ENCODE results near the gene ASTN2.

Gene ASTN2

DNA sequence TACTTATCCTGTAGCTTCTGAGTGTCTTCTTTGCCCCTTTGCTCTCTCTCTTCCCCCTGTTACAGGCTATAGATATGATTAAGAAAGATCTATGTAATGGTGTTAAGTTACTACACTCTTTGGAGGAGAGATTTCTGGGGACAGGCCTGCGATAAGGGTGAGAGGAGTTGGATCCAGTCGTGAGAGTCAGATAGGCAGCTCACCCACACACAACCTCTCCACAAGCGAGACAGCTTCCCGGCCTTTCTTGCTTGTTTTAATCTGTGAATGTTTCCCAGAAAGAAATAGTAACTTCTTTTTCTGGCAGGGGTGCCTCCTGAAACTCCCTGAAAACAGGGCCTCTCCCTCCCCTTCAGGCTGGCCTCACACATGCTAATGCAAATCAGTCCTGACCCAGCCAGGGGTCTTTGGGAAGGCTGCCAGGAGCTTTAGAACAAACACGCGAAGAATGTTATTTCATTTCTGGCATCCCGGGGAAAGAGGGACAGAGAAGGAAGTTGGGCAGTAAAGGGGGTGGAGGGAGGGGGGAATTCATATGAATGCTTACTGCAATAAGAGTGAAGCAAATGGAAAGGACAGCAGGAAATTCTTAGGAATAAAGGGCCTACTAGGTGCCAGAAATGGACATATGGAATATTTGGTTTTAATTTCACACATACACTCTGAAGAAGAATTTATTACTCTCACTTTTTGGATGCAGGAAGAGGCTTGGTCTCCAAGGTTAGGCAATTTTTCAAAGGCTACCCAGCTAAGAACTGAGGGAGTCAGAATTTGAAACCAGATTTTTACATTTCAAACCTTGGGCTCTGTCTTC lies 943.6 kb downstream of the ASTN2 start:
- peak overlapping the region; percentile 37 for H3K27ac ChIP-seq
- H3K36me3 ChIP-seq (replicated peaks), result no peaks in the 10 kb centered on the region
- no peak overlapping the region for H3K4me3 ChIP-seq (ENCODE audit: low read depth, low read length)
- TF ChIP-seq, protein P1, sequence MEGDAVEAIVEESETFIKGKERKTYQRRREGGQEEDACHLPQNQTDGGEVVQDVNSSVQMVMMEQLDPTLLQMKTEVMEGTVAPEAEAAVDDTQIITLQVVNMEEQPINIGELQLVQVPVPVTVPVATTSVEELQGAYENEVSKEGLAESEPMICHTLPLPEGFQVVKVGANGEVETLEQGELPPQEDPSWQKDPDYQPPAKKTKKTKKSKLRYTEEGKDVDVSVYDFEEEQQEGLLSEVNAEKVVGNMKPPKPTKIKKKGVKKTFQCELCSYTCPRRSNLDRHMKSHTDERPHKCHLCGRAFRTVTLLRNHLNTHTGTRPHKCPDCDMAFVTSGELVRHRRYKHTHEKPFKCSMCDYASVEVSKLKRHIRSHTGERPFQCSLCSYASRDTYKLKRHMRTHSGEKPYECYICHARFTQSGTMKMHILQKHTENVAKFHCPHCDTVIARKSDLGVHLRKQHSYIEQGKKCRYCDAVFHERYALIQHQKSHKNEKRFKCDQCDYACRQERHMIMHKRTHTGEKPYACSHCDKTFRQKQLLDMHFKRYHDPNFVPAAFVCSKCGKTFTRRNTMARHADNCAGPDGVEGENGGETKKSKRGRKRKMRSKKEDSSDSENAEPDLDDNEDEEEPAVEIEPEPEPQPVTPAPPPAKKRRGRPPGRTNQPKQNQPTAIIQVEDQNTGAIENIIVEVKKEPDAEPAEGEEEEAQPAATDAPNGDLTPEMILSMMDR (IDR thresholded peaks at IDR 0.05; ENCODE audit: low read depth, low read length, missing control alignments), result no peak
- H3K27me3 ChIP-seq (replicated peaks), result no peaks in the 10 kb centered on the region
- in situ Hi-C loops (cut with HindIII; ENCODE audit: low pct_ligation_motif_present, low sequenced_read_pairs), result no loop called here
- DNase-seq, result peak; percentile 67

DNA sequence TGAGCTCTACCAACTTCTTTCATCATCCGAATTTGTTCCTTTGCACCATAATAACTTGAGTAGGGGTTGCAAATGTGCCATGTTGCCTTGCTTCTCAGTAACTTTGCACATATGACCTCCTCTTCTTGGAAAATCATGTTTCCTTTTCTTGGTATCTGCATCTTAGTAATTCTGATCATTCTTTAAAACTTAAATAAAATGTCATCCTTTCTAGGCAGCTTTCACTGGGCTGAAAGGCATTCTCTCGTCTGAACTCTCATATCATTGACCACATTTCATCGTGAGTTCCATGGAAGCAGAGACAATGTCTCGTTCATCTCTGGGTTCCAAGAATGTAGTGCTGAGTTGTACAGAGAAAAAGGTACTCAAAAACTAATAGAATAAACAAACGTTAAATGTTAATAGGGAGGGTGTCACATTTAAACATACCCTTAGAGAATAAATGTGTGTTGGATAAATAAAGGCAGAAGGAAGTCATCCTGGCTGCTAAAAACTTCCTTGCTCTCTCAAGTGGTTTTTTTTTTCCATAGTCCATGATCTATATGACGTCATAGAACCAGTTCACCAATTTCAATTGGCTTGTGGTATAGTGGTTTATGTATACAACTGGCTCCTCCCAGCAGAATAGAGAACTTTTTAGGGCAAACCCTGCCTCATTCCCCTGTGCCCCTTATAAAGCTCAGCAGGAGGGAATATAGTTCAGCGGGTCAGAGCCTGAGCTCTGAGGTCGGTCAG lies 945.9 kb downstream of the ASTN2 start:
- TF ChIP-seq, protein P1 (IDR thresholded peaks at IDR 0.05; ENCODE audit: low read depth, low read length, missing control alignments), result no peak
- Histone ChIP-seq H3K36me3 (replicated peaks) (no peaks in the 10 kb centered on the region), H3K27me3 (replicated peaks) (no peaks in the 10 kb centered on the region), H3K27ac (no peak overlapping the region), H3K4me3 (ENCODE audit: low read depth, low read length) (no peak overlapping the region)
- no peak for DNase-seq
- in situ Hi-C loops (cut with HindIII; ENCODE audit: low pct_ligation_motif_present, low sequenced_read_pairs), result no loop called here

DNA sequence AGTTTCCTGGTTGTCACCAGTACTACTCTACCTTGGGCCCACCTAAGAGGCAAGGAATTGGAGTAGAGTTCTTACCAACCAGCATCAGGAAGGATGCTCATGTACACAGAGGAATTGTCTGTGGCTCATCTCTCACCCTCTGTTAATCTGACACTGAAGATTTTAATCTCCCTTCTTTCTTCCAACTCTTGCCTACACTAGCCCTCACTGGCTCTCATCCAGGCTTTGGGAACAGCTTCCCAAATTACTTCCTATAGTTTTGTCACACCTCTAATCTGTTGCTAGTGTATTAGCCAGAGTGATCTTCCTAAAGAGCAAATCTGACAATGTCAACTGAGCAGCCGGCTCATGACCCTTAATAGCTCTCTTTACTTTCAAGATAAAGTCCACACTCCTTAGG lies 946.5 kb downstream of the ASTN2 start:
- H3K36me3 ChIP-seq (replicated peaks), result no peaks in the 10 kb centered on the region
- H3K27ac ChIP-seq, result no peak overlapping the region
- H3K4me3 ChIP-seq (ENCODE audit: low read depth, low read length), result no peak overlapping the region
- no peak for DNase-seq
- H3K27me3 ChIP-seq (replicated peaks), result no peaks in the 10 kb centered on the region
- in situ Hi-C loops (cut with HindIII; ENCODE audit: low pct_ligation_motif_present, low sequenced_read_pairs), result no loop called here
- TF ChIP-seq, protein P1 (IDR thresholded peaks at IDR 0.05; ENCODE audit: low read depth, low read length, missing control alignments), result no peak

- TF ChIP-seq, protein P1 (IDR thresholded peaks at IDR 0.05; ENCODE audit: low read depth, low read length, missing control alignments), result no peak
- in situ Hi-C loops (cut with HindIII; ENCODE audit: low pct_ligation_motif_present, low sequenced_read_pairs), result no loop called here
- Histone ChIP-seq H3K27ac (no peak overlapping the region), H3K4me3 (ENCODE audit: low read depth, low read length) (no peak overlapping the region), H3K27me3 (replicated peaks) (no peaks in the 10 kb centered on the region), H3K36me3 (replicated peaks) (no peaks in the 10 kb centered on the region)
- peak; percentile 34 for DNase-seq
These were observed 947.0 kb downstream of the ASTN2 start for GRCh38 chr9:116467740-116468351.

GRCh38 chr9:116466271-116467235 lies 948.3 kb downstream of the ASTN2 start:
- no peaks in the 10 kb centered on the region for H3K36me3 ChIP-seq (replicated peaks)
- no peak overlapping the region for H3K27ac ChIP-seq
- H3K27me3 ChIP-seq (replicated peaks), result no peaks in the 10 kb centered on the region
- in situ Hi-C loops (cut with HindIII; ENCODE audit: low pct_ligation_motif_present, low sequenced_read_pairs), result no loop called here
- TF ChIP-seq, protein P1 (IDR thresholded peaks at IDR 0.05; ENCODE audit: low read depth, low read length, missing control alignments), result no peak
- DNase-seq, result no peak
- H3K4me3 ChIP-seq (ENCODE audit: low read depth, low read length), result no peak overlapping the region

All from brain microvascular endothelial cell (primary cell).